T-helper 17 cell (primary cell): ENCODE results near the gene STK32C. TPM values are rescaled to one million over a fixed set of nuclear protein-coding genes. Genes with fewer than 3 reads are reported as not detected.
"Not testable (repeated sequence)": the region's sequence is repeated elsewhere in the genome, so short reads cannot be mapped to it uniquely, and the experiment has no call there.

Experiments
- ATAC-seq: fragments of 150-1000 bp; cut with Tn5 transposase; 2 replicates; pipeline ENCODE4 v1.10.0; 2021; ENCODE audit warnings: mild to moderate bottlenecking, moderate library complexity
- DNase-seq, 3 donors: peaks; one replicate each; pipeline versions ENCODE4 v3.0.0 to v3.0.0-alpha.2; 2020 to 2021
- H3K9me3 ChIP-seq: one replicate; pipeline ENCODE4 v1.7.0; 2013; ENCODE audit warnings: low read length, mild to moderate bottlenecking; ENCODE audit not compliant: control insufficient read depth, poor library complexity, severe bottlenecking
- H3K27ac Mint-ChIP-seq: one replicate; pipeline ENCODE4 v1.8.0; 2022; ENCODE audit warnings: mild to moderate bottlenecking, moderate library complexity, mixed read lengths
- H3K27me3 Mint-ChIP-seq: one replicate; pipeline ENCODE4 v1.8.0; 2022; ENCODE audit warnings: mixed read lengths
- H3K36me3 Mint-ChIP-seq: one replicate; pipeline ENCODE4 v1.8.0; 2022; ENCODE audit warnings: low read depth, mixed read lengths
- H3K4me1 Mint-ChIP-seq: one replicate; pipeline ENCODE4 v1.8.0; 2022; ENCODE audit warnings: mild to moderate bottlenecking, mixed read lengths
- H3K4me3 Mint-ChIP-seq: one replicate; pipeline ENCODE4 v1.8.0; 2022; ENCODE audit warnings: mild to moderate bottlenecking, moderate library complexity, mixed read lengths
- total RNA-seq, 4 donors: library from RNA in 2 of 4; stranded (reverse) in 2 of 4; gene quantifications; one replicate each; pipeline ENCODE4 v1.2.3 and lab custom pipeline; 2022 to 2026

Gene STK32C
- total RNA-seq, 2 donors from 2014 or later = 7.1 to 8.4 TPM

DNA sequence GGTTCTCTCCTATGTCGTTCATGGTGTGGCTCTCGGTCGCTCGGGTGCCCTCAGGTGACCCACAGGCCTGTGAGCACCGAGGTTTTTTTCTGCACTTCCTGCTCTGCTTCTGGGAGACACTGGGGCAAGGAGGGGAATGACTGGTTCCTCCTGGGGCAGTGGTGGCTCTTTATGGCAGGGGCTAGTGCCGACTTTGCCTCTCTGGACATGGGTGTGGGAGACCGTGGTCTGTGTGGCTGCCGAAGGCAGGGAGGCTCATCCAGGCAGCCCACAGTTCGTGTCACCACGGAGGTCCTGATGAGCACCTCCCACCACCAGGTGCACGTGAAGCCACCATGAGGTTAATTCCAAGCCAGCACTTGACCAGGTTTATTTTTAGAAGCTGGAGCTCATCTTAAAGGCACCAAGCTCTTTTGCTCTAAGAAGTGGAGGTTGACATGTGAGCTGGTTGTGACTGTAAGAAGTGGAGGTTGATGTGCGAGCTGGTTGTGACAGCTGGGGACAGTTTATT is 145.7 kb downstream of the STK32C start:
- no peaks in the 10 kb centered on the region for H3K9me3 ChIP-seq
- H3K36me3 Mint-ChIP-seq = no peaks in the 10 kb centered on the region
- H3K4me1 Mint-ChIP-seq = peaks cover 17% of the 10 kb centered on the region
- H3K27me3 Mint-ChIP-seq = no peaks in the 10 kb centered on the region
- ATAC-seq (peak; percentile 45), DNase-seq (no peak)
- H3K4me3 Mint-ChIP-seq = peak overlapping the region; percentile 67
- H3K27ac Mint-ChIP-seq = peak overlapping the region; percentile 81

DNA sequence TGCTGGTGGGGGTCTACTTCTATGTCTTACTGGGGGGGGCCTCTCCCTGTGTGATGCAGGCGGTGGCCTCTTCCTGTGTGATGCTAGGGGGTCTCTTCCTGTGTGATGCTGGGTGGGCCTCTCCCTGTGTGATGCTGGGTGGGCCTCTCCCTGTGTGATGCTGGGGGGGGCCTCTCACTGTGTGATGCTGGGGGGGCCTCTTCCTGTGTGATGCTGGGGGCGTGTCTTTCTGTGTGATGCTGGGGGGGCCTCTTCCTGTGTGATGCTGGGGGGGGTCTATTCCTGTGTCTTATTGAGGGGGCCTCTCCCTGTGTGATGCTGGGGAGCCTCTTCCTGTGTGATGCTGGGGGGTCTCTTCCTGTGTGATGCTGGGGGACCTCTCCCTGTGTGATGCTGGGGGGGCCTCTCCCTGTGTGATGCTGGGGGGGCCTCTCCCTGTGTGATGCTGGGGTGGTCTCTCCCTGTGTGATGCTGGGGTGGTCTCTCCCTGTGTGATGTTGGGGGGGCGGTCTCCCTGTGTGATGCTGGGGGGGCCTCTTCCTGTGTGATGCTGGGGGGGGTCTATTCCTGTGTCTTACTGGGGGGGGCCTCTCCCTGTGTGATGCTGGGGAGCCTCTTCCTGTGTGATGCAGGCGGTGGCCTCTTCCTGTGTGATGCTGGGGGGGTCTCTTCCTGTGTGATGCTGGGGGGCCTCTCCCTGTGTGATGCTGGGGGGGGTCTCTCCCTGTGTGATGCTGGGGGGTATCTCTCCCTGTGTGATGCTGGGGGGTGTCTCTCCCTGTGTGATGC is 146.7 kb downstream of the STK32C start:
- H3K27ac Mint-ChIP-seq = peak overlapping the region; percentile 81
- peak in 1 of 3 donors; percentile 49 for DNase-seq
- peaks cover 13% of the 10 kb centered on the region for H3K4me1 Mint-ChIP-seq
- H3K36me3 Mint-ChIP-seq, H3K27me3 Mint-ChIP-seq, H3K4me3 Mint-ChIP-seq, ATAC-seq, H3K9me3 ChIP-seq: not testable (repeated sequence)

DNA sequence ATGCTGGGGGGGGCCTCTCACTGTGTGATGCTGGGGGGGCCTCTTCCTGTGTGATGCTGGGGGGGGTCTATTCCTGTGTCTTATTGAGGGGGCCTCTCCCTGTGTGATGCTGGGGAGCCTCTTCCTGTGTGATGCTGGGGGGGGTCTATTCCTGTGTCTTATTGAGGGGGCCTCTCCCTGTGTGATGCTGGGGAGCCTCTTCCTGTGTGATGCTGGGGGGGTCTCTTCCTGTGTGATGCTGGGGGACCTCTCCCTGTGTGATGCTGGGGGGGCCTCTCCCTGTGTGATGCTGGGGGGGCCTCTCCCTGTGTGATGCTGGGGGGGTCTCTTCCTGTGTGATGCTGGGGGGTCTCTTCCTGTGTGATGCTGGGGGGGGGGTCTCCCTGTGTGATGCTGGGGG is 147.5 kb downstream of the STK32C start:
- not testable (repeated sequence) for DNase-seq, H3K36me3 Mint-ChIP-seq, H3K27ac Mint-ChIP-seq, H3K4me3 Mint-ChIP-seq, H3K9me3 ChIP-seq, H3K27me3 Mint-ChIP-seq, ATAC-seq
- H3K4me1 Mint-ChIP-seq = peaks cover 13% of the 10 kb centered on the region

DNA sequence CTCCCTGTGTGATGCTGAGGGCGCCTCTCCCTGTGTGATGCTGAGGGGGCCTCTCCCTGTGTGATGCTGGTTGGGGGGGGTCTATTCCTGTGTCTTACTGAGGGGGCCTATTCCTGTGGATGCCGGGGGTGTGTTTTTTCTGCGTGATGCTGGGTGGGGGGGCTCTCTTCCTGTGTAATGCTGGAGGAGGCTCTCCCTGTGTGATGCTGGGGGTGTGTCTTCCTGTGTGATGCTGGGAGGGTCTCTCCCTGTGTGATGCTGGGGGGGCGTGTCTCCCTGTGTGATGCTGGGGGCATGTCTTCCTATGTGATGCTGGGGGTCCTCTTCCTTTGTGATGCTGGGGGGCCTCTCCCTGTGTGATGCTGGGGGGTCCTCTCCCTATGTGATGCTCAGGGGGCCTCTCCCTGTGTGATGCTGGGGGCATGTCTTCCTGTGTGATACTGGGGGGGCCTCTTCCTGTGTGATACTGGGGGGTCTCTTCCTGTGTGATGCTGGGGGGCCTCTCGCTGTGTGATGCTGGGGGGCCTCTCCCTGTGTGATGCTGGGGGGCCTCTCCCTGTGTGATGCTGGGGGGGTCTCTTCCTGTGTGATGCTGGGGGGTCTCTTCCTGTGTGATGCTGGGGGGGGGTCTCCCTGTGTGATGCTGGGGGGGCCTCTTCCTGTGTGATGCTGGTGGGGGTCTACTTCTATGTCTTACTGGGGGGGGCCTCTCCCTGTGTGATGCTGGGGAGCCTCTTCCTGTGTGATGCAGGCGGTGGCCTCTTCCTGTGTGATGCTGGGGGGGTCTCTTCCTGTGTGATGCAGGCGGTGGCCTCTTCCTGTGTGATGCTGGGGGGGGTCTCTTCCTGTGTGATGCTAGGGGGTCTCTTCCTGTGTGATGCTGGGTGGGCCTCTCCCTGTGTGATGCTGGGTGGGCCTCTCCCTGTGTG is 148.2 kb downstream of the STK32C start:
- H3K4me1 Mint-ChIP-seq = peaks cover 13% of the 10 kb centered on the region
- peak overlapping the region; percentile 39 for H3K27ac Mint-ChIP-seq
- ATAC-seq (peak; percentile 45), DNase-seq (peak in 2 of 3 donors; percentile 26 to 67)
- not testable (repeated sequence) for H3K27me3 Mint-ChIP-seq, H3K36me3 Mint-ChIP-seq, H3K9me3 ChIP-seq, H3K4me3 Mint-ChIP-seq

DNA sequence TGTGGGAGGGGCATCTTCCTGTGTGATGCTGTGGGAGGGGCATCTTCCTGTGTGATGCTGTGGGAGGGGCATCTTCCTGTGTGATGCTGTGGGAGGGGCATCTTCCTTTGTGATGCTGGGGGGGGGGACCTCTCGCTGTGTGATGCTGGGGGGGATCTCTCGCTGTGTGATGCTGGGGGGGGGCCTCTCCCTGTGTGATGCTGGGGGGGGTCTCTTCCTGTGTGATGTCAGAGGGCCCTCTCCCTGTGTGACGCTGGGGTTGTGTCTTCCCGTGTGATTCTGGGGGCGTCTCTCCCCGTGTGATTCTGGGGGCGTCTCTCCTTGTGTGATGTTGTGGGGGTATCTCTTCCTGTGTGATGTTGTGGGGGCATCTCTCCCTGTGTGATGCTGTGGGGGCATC is 148.9 kb downstream of the STK32C start:
- peak overlapping the region; percentile 39 for H3K27ac Mint-ChIP-seq
- no peaks in the 10 kb centered on the region for H3K27me3 Mint-ChIP-seq
- ATAC-seq = peak; percentile 26
- no peaks in the 10 kb centered on the region for H3K36me3 Mint-ChIP-seq
- no peaks in the 10 kb centered on the region for H3K9me3 ChIP-seq
- H3K4me1 Mint-ChIP-seq = peaks cover 13% of the 10 kb centered on the region
- DNase-seq = peak in 2 of 3 donors; percentile 30 to 69
- H3K4me3 Mint-ChIP-seq = no peak overlapping the region

DNA sequence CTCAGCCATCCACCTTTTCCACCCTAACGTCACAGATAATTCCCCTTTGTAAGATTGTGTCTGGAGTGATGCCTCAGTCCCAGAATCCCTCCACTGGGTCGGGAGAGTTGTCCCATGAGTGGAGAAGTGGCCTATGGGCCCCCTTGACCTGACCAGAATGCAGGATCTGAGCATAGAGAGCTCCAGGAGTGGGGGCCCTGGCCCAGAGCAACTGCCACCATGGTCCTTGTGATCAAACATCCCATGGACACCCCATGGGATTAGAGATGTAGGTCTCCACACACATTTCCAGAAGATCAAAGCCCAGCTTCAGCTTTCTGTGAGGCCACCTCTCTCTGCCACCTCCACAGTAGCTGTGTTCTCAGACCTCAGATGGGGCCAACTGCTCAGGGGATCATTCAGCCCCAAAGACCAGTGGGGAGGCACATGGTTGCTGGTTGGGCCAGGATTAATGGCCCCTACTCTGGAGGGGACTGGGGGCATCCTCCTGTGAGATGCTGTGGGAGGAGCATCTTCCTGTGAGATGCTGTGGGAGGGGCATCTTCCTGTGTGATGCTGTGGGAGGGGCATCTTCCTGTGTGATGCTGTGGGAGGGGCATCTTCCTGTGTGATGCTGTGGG is 149.5 kb downstream of the STK32C start:
- Mint-ChIP-seq H3K4me3 (no peak overlapping the region), H3K36me3 (no peaks in the 10 kb centered on the region), H3K27ac (no peak overlapping the region), H3K4me1 (peaks cover 13% of the 10 kb centered on the region), H3K27me3 (no peaks in the 10 kb centered on the region)
- ATAC-seq = peak; percentile 59
- DNase-seq = peak in 2 of 3 donors; percentile 21 to 42
- no peaks in the 10 kb centered on the region for H3K9me3 ChIP-seq

Other genes starting within 250 kb of the STK32C start
- gene JAKMIP3, start 242.0 kb downstream of the STK32C start, total RNA-seq = under 1 TPM; 0.22 to 0.39 TPM
- 1 to 10 TPM in 1 of 2 donors, under 1 TPM in 1; 0.52 to 3.3 TPM for gene DPYSL4, start 121.0 kb downstream of the STK32C start, total RNA-seq
- 1 to 10 TPM; 3.5 to 7.6 TPM for gene LRRC27, start 24.2 kb upstream of the STK32C start, total RNA-seq
- gene PWWP2B, start 89.2 kb upstream of the STK32C start, total RNA-seq = 10 to 100 TPM; 15.7 to 16.7 TPM
- 10 to 100 TPM; 17.6 to 24.7 TPM for gene INPP5A, start 229.8 kb upstream of the STK32C start, total RNA-seq